PC-9 (cell line): ENCODE measurements around the gene SHC1. TPM values are rescaled to one million over a fixed set of nuclear protein-coding genes. Genes with fewer than 3 reads are reported as not detected.
"Not testable (repeated sequence)": the region's sequence is repeated elsewhere in the genome, so short reads cannot be mapped to it uniquely, and the experiment has no call there.

Experiments used
- BruUV-seq: library from RNA; stranded (reverse); fragments of 400-500 nt; replicated peaks from 2 replicates; lab custom pipeline; 2021; lab: Mats Ljungman, UMichigan
- CTCF ChIA-PET: fragments of 300-600 bp; sonication (Branson Sonifier 250); formaldehyde crosslinking; loops from one replicate; lab custom pipeline; 2022; ENCODE audit warnings: antibody characterized with exemption; lab: Charles Lee
- POLR2A ChIA-PET: fragments of 300-600 bp; sonication (Branson Sonifier 250); formaldehyde crosslinking; loops from one replicate; lab custom pipeline; 2022; ENCODE audit warnings: antibody characterized with exemption; ENCODE audit not compliant: unreplicated experiment; lab: Charles Lee
- DNase-seq, 2 experiments: peaks; one replicate each; pipeline versions ENCODE4 v3.0.0 to v3.0.0-alpha.2; 2015 to 2022; ENCODE audit warnings: mixed read lengths in 1 of 2
- H2AFZ ChIP-seq: fragments of 200-600 bp; sonication (generic); 2 replicates; pipeline ENCODE4 v1.8.1; 2017; ENCODE audit warnings: antibody characterized with exemption
- H3F3A ChIP-seq: fragments of 200-600 bp; sonication (generic); 2 replicates; pipeline ENCODE4 v1.8.1; 2017; ENCODE audit warnings: antibody characterized with exemption, mild to moderate bottlenecking, low read depth; ENCODE audit not compliant: insufficient read depth
- H3K27ac ChIP-seq: fragments of 200-600 bp; sonication (generic); 2 replicates; pipeline ENCODE4 v1.6.1; 2016; ENCODE audit warnings: mixed run types
- H3K27me3 ChIP-seq: fragments of 200-600 bp; sonication (generic); 2 replicates; pipeline ENCODE4 v1.6.1; 2016; ENCODE audit warnings: low read depth, mixed run types; ENCODE audit not compliant: insufficient read depth
- H3K36me3 ChIP-seq: fragments of 200-600 bp; sonication (generic); 2 replicates; pipeline ENCODE4 v1.6.1; 2016; ENCODE audit warnings: low read depth, mixed run types
- H3K4me1 ChIP-seq: fragments of 200-600 bp; sonication (generic); replicated peaks from 2 replicates; pipeline ENCODE4 v1.6.1; 2016; ENCODE audit warnings: mixed run types; ENCODE audit not compliant: insufficient read depth
- H3K4me2 ChIP-seq: fragments of 200-600 bp; sonication (generic); 2 replicates; pipeline ENCODE4 v1.6.1; 2017; ENCODE audit warnings: mixed run types
- H3K4me3 ChIP-seq: fragments of 200-600 bp; sonication (generic); 2 replicates; pipeline ENCODE4 v1.6.1; 2016; ENCODE audit warnings: mixed run types
- H3K79me2 ChIP-seq: fragments of 200-600 bp; sonication (generic); 2 replicates; pipeline ENCODE4 v1.6.1; 2017; ENCODE audit warnings: low read depth, mixed run types
- H3K9me2 ChIP-seq: fragments of 200-600 bp; sonication (generic); 2 replicates; pipeline ENCODE4 v1.8.1; 2017; ENCODE audit warnings: mild to moderate bottlenecking; ENCODE audit not compliant: insufficient read depth
- H3K9me3 ChIP-seq: fragments of 200-600 bp; sonication (generic); 2 replicates; pipeline ENCODE4 v1.8.1; 2016; ENCODE audit warnings: low read depth; ENCODE audit not compliant: insufficient read depth
- H4K20me1 ChIP-seq: fragments of 200-600 bp; sonication (generic); 2 replicates; pipeline ENCODE4 v1.8.1; 2017; ENCODE audit not compliant: insufficient read depth
- EZH2 ChIP-seq: fragments of 200-600 bp; sonication (generic); IDR thresholded peaks from 2 replicates; pipeline ENCODE4 v1.8.0; 2017; ENCODE audit warnings: antibody characterized with exemption, low read depth
- intact Hi-C: fragments of 100-400 bp; cut with micrococcal nuclease; formaldehyde crosslinking; loops from one replicate; pipeline ENCODE4 v1.10.0; 2022; ENCODE audit not compliant: unreplicated experiment
- total RNA-seq: library from RNA; stranded (reverse); gene quantifications from 2 replicates; pipeline ENCODE4 v1.2.3, GENCODE V29; 2021
- TF ChIP-seq, protein P1 (sequence below): fragments of 200-600 bp; sonication (generic); conservative IDR thresholded peaks from 2 replicates; pipeline ENCODE4 v1.6.1; 2017; ENCODE audit warnings: mixed run types, antibody characterized with exemption, mild to moderate bottlenecking, moderate library complexity

SHC1 gene
- total RNA-seq, 1 experiment from 2014 or later: 210 TPM

DNA sequence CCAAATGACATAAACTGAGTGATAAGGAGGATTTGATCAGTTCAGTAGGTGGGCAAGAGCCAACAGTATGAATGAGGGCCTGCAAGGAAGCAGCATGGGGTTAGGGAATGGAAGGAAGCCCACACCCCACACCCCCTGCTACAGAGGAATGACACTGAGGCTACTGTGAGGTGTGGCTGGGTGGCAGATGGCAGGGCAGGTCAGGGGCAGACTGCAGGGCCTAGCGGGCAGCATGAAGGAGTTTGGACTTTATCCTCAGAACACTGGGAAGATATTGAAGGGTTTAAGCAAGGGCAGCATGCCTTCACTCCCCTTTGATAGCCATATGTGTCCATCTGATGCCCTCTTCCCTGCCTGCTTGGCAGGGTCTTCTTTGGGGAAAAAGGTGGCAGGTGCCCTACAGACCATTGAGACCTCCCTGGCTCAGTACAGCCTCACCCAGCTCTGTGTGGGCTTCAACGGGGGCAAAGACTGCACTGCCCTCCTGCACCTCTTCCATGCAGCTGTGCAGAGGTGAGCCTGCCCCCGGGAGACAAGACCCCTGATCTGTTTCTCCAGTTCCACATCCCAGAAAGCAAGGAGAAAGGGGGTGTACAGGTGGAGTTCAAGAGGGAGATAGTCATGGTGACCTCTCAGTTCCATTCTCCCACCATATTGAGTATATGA is 18.8 kb upstream of the SHC1 start:
- Histone ChIP-seq H3K27me3 (no peaks in the 10 kb centered on the region), H3K4me1 (peaks cover 25% of the 10 kb centered on the region), H4K20me1 (no peaks in the 10 kb centered on the region), H3F3A (peaks cover 40% of the 10 kb centered on the region; the same call in 1 of the 2 replicates), H3K4me2 (no peak overlapping the region), H3K9me2 (no peaks in the 10 kb centered on the region), H3K27ac (no peak overlapping the region), H2AFZ (no peak overlapping the region), H3K36me3 (peaks cover 18% of the 10 kb centered on the region), H3K79me2 (peaks cover 47% of the 10 kb centered on the region), H3K9me3 (no peaks in the 10 kb centered on the region), H3K4me3 (no peak overlapping the region)
- no peak for DNase-seq
- ChIA-PET POLR2A (interaction anchor here (0.5 kb wide), 1 partner anchor 94 kb away, joined by 4 read pairs; no protein-coding TSS in a partner anchor), CTCF (no interaction called here)
- intact Hi-C loops: no loop called here
- BruUV-seq: no TSS peak
- no peak for TF ChIP-seq EZH2
- TF ChIP-seq, protein P1, sequence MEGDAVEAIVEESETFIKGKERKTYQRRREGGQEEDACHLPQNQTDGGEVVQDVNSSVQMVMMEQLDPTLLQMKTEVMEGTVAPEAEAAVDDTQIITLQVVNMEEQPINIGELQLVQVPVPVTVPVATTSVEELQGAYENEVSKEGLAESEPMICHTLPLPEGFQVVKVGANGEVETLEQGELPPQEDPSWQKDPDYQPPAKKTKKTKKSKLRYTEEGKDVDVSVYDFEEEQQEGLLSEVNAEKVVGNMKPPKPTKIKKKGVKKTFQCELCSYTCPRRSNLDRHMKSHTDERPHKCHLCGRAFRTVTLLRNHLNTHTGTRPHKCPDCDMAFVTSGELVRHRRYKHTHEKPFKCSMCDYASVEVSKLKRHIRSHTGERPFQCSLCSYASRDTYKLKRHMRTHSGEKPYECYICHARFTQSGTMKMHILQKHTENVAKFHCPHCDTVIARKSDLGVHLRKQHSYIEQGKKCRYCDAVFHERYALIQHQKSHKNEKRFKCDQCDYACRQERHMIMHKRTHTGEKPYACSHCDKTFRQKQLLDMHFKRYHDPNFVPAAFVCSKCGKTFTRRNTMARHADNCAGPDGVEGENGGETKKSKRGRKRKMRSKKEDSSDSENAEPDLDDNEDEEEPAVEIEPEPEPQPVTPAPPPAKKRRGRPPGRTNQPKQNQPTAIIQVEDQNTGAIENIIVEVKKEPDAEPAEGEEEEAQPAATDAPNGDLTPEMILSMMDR: no peak

DNA sequence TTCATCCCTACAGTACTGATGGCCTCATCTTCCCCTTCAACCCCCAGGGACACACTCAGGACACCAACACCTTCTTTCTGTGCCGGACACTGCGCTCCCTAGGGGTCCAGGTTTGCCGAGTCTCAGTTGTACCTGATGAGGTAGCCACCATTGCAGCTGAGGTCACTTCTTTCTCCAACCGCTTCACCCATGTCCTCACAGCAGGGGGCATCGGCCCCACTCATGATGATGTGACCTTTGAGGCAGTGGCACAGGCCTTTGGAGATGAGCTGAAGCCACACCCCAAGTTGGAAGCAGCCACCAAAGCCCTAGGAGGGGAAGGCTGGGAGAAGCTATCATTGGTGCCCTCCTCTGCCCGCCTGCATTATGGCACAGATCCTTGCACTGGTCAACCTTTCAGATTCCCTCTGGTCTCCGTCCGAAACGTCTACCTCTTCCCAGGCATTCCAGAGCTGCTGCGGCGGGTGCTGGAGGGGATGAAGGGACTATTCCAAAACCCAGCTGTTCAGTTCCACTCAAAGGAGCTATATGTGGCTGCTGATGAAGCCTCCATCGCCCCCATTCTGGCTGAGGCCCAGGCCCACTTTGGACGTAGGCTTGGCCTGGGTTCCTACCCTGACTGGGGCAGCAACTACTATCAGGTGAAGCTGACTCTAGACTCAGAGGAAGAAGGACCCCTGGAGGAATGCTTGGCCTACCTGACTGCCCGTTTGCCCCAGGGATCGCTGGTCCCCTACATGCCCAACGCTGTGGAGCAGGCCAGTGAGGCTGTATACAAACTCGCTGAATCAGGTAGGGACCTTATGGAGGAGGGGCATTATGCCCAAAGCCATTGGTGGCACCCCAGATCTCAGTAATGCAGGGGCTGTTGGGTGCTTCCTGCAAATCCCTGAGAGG is 17.8 kb upstream of the SHC1 start:
- no TSS peak for BruUV-seq

GRCh38 chr1:154987326-154987725 is 16.8 kb upstream of the SHC1 start:
- Histone ChIP-seq H3K4me2 (peak overlapping the region; percentile 33), H3K27me3 (no peaks in the 10 kb centered on the region), H3K9me3 (no peaks in the 10 kb centered on the region), H3K79me2 (peaks cover 58% of the 10 kb centered on the region), H3K27ac (peak overlapping the region; percentile 48), H3K4me1 (peaks cover 30% of the 10 kb centered on the region), H3K9me2 (no peaks in the 10 kb centered on the region), H3K36me3 (peaks cover 18% of the 10 kb centered on the region), H2AFZ (no peak overlapping the region), H3K4me3 (no peak overlapping the region), H3F3A (peaks cover 29% of the 10 kb centered on the region), H4K20me1 (no peaks in the 10 kb centered on the region)
- POLR2A ChIA-PET: no interaction called here
- DNase-seq: peak in 1 of 2 experiments; percentile 74
- TF ChIP-seq, protein P1: no peak
- TF ChIP-seq EZH2: no peak
- intact Hi-C loops: no loop called here
- CTCF ChIA-PET: interaction anchor here (1.1 kb wide), 1 partner anchor 9 kb away, joined by 7 read pairs; no protein-coding TSS in a partner anchor
- BruUV-seq: no TSS peak

More for the DNA sequence above, 17.8 kb upstream of the SHC1 start:
- no peaks in the 10 kb centered on the region for H3K9me3 ChIP-seq
- ChIA-PET CTCF (no interaction called here), POLR2A (interaction anchor here (0.6 kb wide), 1 partner anchor 34 kb away, joined by 4 read pairs; no protein-coding TSS in a partner anchor)
- no peaks in the 10 kb centered on the region for H3K27me3 ChIP-seq
- no peak overlapping the region for H3K27ac ChIP-seq
- TF ChIP-seq, protein P1: no peak
- no peak for TF ChIP-seq EZH2
- DNase-seq: no peak
- no peak overlapping the region for H3K4me3 ChIP-seq
- H3K79me2 ChIP-seq: peaks cover 57% of the 10 kb centered on the region
- intact Hi-C loops: no loop called here
- H3F3A ChIP-seq: peaks cover 31% of the 10 kb centered on the region; the same call in 1 of the 2 replicates
- H3K9me2 ChIP-seq: no peaks in the 10 kb centered on the region
- peaks cover 28% of the 10 kb centered on the region for H3K4me1 ChIP-seq
- no peak overlapping the region for H2AFZ ChIP-seq
- no peak overlapping the region; the same call in 1 of the 2 replicates for H3K4me2 ChIP-seq
- peaks cover 18% of the 10 kb centered on the region for H3K36me3 ChIP-seq
- H4K20me1 ChIP-seq: no peaks in the 10 kb centered on the region

- Histone ChIP-seq H3F3A (peaks cover 29% of the 10 kb centered on the region), H3K79me2 (peaks cover 58% of the 10 kb centered on the region), H3K36me3 (peaks cover 18% of the 10 kb centered on the region), H3K27ac (peak overlapping the region; percentile 48), H3K4me2 (peak overlapping the region; percentile 33), H3K4me1 (peaks cover 32% of the 10 kb centered on the region)
- H3K4me3 ChIP-seq, BruUV-seq, H3K9me3 ChIP-seq, H3K9me2 ChIP-seq, DNase-seq, intact Hi-C loops, POLR2A ChIA-PET, H3K27me3 ChIP-seq, H4K20me1 ChIP-seq, H2AFZ ChIP-seq: not testable (repeated sequence)
- CTCF ChIA-PET: interaction anchor here (0.6 to 1.1 kb wide), 2 partner anchors 10 to 329 kb away, joined by 3 to 7 read pairs; no protein-coding TSS in a partner anchor
Observed at GRCh38 chr1:154986736-154987135, 16.2 kb upstream of the SHC1 start.
